Central memory CD4-positive, alpha-beta T cell (primary cell): ENCODE data around the gene SWSAP1.

ENCODE experiments used
- DNase-seq: peaks from one replicate; pipeline ENCODE4 v3.0.0; 2022

The SWSAP1 gene

GRCh38 chr19:11416346-11417052, 42.0 kb downstream of the SWSAP1 start:
- DNase-seq = no peak

GRCh38 chr19:11418094-11418548, 43.7 kb downstream of the SWSAP1 start:
- no peak for DNase-seq

DNA sequence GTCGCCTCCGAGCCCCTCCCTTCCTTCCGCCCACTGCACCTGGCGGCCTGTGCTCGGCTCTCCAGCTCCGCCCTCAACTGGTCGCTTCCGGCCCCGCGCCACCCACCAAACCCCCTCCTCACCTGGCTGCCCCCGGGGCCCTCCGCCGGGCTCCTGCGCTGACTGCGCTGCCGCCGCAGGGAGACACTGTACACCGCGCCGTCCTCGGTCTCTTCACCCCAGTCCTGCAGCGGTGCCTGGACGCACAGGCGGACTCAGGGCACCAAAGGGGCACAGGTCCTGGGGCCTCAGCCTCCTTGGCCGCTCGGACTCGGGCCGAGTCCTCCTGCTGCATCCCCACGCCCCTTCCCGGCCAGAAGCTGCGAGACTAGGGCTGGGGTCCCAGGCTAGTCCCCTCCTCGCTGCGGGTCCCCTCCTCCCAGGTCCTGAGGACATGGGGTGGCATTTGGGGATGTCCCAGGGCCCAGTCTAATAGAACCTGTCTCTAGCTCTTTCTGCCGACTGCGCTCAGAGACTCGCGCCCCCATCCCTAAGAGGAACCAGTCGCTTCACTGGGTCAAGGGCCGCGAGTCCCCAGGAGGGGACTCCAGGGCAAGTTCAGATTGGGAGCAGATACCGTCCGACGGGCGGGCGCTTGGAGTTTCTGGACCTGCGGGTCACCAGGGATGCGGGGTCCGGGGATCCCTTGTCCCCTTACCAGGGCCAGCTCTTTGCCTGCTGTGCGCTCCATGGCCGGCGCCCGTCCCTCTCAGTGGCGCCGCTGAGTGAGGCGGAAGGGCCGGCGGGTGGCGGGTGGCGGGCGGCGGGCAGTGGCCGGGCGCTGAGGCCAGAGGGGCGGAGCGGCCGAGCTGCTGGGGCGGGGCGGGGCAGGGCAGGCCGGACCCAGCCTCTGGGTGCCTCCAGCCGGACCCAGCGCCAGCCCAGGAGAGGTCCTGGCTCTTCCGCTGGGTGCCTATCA, 44.4 kb downstream of the SWSAP1 start, which contains the start of gene RGL3:
RGL3 (minus strand) TSS at position 766 of the 958 bp plus-strand sequence; CDS start at position 730, 36 bp downstream.
- no peak for DNase-seq

DNA sequence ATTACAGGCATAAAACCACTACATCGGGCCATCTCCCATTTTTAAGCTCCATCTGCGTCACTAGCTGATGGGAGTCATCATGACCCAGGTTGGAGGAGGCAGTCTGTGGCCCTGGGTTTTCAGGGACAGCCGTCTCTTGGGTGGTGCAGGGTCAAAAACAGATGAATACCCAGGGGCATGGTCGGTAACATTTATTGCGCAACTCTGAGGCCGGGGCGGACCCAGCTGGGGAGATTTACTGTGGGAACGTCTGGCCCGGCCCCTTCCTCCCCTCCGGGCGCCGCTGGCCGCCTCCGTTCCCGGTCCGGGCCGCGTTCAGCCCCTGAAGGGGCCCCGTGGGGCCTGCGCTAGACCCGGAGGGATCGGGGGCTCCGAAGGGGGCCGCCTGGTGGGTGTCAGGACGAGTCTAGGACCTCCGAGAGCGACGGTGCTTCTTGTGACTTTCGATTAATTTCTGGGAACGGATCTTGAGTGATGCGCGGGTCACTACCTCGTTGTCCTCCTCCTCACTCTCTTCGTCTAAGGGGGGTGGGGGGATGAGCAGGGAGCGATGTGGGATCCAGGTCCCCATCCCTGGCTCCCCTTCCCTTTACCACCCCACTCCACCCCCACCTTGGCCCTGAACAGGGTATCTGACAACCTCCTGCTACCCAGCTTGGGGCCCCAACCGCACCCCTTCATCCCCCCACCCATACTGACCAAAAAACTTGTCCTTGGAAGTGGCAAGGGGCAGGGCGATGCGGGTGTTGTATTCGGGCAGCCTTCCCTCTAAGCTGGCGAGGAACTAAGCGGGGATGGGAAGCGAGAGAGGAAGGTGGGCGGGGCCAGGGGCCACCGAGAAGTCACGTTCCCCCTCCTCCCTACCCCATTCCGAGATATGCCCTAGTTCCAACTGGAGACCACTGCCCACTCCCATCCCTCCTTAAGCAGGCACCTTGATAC, 46.2 kb downstream of the SWSAP1 start:
- DNase-seq = no peak

GRCh38 chr19:11421371-11422098, 47.1 kb downstream of the SWSAP1 start:
- DNase-seq = peak; percentile 12

- peak; percentile 64 for DNase-seq
These were observed 47.9 kb downstream of the SWSAP1 start for GRCh38 chr19:11422163-11423065.

- DNase-seq = no peak
These were observed 48.8 kb downstream of the SWSAP1 start for GRCh38 chr19:11423164-11423790.

- no peak for DNase-seq
These were observed 49.3 kb downstream of the SWSAP1 start for GRCh38 chr19:11423791-11424181.
